ENCODE results near the gene MFF.
"Not testable (repeated sequence)": the region's sequence is repeated elsewhere in the genome, so short reads cannot be mapped to it uniquely, and the experiment has no call there.

Gene MFF

DNA sequence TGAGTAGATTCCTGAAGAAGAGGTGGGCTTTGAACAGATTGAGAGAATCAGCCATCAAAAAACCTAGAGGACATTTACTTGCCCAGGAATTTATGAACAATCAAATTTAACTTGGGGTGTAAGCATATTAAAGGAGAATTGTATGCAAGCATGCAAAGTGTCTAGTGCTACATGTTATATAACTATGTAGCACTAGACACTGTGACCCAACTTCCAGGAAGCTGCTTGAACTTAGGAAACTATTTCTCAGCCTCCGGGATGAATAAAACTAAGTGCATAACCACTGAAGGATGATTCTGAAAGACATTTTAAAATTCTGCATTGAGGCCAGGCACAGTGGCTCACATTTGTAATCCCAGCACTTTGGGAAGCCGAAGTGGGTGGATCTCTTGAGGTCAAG is 12.4 kb downstream of the MFF start:
- no peak for DNase-seq

DNA sequence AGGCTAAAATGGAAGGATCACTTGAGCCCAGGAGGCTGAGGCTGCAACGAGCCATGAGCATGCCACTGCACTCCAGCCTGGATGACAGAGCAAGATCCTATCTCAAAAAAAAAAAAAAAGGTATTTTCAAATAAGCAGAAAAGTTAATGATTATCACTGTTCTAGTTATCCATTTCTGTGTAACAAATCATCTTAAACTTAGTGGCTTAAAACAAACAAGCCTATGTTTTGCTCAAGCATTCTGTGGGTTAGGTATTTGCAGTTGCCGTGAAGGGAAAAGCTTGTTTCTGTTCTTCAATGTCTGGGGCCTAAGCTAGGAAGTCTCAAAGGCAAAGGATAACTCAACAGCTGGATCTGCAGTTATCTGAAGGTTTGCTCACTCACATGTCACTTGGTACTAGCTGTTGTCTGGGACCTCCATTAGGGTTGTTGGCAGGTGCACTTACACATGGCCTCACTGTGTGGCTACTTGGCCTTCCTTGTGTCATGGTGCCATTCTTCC is 14.1 kb downstream of the MFF start:
- DNase-seq, result no peak

DNA sequence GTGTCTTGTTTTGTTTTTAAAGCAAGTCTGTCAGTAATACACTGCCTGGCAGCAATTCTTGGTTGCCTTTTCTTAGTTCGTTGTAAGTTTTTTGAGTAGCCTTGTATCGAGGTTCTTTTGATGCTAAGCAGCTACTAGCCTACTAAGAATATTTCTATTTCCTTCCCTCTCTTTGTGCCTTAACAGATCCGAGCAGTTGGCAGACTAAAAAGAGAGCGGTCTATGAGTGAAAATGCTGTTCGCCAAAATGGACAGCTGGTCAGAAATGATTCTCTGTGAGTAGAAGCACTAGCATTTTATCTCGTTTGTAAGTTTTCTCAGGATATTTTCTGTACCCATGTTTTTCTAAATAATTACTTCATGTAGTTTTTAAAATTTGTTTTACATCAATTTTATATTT is 15.1 kb downstream of the MFF start:
- DNase-seq, result no peak

DNA sequence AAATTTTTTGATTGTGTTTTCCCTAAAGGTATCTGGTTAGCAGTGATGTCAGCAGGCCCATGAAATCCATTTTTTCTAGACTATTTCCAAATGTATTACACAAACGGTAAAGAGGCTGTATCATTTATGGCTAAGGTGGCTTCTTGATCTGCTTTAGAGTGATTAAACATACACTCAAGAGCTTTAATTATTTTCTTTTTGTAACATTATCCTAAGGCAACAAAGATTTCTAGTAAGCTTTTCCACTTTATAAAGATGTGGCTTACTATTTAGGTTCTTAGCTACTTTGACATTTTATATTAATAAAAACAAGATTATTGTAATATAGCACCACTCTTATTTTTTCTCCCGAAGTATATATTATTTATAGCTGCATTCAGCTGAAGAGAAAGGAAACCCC is 16.5 kb downstream of the MFF start:
- no peak for DNase-seq

DNA sequence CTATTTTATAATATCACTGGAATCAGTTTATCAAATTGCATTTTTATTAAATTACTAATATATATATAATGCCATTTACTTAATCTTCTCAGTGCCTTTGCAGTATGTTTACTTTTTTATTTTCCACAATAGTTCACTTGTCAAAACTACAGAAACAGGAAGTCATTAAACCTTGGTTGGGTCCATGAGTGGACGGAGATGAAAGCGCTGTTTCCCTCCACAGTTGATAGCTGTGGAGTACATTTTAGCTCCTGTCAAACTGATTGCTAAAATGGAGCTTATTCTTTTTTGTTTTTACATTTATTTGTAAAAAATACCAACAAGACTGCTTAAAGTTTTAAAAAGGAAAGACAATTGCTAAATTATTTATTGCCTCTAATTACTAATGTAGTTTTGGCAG is 19.2 kb downstream of the MFF start:
- no peak for DNase-seq

DNA sequence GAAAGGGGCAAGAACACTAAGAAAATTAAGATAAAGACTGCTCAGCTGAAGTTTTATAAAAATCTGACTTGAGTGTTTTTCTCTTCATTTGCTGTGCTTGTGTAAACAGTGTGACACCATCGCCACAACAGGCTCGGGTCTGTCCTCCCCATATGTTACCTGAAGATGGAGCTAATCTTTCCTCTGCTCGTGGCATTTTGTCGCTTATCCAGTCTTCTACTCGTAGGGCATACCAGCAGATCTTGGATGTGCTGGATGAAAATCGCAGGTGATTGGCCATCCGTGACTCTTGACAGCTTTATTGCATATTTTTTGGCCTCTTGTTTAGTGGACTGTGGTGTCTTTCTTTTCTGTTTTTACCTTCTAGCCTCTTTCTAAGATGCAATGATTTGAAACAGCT is 22.1 kb downstream of the MFF start:
- no peak for DNase-seq

DNA sequence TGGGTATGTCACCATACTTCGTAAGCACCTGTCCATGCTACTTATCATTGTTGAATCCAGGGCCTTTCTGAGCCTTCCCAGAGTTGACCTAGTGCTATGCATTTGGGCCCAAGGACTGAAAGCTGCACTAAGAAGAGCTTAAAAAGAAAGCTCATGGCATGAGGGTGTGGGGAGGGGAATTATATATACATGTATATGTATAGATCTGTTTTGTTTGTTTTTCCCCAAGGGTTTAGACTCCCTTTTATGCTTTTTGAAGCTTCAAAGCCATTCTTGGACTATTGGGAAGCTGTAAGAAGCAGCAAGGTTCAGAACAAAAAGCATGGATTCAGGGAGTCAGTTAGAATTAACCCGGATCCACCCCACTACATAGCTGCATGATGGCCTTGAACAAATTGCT is 23.3 kb downstream of the MFF start:
- no peak for DNase-seq

DNA sequence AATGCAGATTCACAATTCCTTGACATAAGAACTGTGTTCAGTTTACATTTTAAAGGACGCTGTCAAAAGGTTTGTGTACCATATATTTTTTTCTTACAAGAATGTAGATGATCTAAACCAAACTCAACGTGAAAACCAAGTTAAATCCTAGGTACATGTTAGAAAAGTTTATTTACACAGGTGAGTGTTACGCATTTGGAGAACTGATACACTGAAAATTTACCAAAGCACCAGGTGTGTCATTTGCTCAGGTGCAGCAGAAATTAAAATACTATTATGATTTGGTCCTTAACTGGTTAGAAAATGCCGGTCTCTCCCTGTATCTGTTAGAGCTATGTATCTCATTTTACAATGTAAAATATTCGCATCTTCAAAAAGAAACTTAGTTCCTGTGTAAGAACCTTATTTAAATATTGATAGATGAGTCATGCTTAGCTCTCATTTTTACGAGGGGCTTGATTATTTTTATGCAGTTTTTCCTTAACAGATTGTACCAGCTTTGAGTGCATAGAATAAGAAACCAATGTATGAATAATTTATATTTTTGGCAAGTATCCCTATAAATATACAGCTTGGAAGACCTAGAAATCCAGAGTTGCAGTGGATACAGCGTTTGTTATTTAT is 25.1 kb downstream of the MFF start:
- DNase-seq, result no peak

DNA sequence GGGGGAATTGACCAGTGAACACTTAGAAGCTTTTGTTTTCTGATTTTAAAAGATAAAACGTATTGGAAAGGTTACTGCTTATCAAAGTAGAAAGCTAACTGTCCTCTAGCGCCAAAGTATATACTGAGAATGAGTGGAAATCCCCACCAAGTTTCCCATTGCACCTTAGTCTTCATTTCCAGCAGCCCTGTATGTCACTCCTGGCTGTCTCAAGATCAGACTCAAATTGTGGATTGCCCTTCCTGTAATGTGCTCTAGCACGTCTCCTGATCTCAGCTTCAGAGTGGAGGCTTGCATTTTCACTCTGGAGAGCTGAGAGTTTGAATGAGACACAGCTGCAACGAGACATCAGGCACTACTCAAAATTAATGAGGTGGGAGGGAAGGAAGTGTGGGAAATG is 26.6 kb downstream of the MFF start:
- no peak for DNase-seq

DNA sequence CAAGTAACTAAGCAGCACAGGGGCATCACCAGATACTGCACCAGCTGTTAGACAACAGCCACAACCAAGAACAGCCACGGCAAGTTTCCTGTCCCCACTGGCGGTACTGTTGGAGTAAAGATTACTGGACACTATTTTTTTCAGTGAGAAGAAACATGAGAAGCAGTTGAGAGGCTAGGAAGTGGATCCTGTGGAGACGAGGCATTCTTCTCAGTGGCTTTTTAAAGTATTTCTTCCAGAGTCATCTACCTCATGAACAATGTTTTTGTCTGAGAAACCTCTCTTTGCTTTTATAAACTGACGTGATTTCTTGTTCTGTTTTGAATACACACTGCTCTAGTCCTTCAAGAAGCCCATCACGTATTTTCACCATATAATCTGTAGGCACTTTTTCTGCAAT is 35.3 kb downstream of the MFF start:
- no peak for DNase-seq

DNA sequence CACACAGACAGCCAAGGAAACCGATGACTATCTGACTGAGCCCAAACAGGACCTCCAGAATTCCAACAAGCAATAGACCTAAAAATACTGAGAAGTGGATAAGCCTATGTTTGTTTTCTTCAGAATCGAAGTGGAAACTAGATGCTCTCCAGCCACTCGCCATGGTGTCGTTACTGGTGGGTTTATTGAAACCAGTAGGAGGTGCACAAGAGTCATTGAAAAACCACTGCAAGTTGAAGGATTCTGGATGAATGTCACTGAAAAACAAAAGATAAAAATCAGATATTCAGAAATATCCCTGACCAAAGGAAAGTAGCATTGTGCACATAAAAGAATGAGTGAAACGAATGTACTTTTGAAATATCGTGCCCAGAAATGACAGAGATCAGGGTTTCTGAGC is 38.7 kb downstream of the MFF start:
- peak; percentile 22 to 62 for DNase-seq

DNA sequence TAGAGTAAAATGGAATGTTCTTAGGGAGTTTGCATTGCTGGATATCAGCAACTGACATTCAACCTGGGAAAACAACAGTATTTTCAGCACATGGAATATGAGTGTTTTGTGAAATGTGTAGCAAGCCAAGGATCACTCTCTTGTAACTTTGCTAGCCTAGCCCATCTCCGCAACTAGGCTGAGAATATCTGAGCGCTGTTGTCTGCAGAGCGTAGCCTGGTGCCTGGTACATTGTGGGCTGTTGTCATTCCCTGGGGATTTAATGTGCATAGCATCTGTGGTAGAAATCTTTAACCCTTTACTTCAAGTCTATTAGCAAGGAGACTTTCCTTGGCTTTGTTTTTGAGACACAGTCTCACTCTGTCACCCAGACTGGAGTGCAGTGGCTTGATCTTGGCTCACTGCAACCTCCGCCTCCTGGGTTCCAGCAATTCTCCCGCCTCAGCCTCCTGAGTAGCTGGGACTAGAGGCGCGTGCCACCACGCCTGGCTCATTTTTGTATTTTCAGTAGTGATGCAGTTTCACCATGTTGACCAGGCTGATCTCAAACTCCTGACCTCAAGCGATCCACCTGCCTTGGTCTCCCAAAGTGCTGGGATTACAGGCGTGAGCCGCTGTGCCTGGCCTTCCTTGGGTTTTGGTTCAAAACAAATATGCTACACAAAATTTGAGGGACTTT is 39.7 kb downstream of the MFF start:
- DNase-seq, result not testable (repeated sequence)

DNA sequence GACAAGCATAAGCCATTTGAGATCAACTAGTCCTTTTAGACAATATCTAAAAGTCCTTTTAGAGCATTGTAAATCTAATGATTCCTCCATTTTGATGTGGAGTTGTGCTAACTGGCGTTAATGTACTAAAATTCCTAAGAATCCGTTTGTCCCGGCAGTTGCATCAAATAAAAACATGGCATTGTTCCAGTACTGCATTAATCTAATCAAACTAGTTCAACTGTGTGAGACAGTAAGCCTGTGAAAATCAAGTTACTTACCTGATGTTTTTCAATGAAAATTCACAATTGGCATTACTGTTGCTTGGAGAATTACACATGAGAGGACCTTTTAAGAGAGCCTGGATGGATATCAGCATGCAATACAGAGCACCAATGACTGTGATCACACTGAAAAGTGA is 40.8 kb downstream of the MFF start:
- DNase-seq, result no peak

DNA sequence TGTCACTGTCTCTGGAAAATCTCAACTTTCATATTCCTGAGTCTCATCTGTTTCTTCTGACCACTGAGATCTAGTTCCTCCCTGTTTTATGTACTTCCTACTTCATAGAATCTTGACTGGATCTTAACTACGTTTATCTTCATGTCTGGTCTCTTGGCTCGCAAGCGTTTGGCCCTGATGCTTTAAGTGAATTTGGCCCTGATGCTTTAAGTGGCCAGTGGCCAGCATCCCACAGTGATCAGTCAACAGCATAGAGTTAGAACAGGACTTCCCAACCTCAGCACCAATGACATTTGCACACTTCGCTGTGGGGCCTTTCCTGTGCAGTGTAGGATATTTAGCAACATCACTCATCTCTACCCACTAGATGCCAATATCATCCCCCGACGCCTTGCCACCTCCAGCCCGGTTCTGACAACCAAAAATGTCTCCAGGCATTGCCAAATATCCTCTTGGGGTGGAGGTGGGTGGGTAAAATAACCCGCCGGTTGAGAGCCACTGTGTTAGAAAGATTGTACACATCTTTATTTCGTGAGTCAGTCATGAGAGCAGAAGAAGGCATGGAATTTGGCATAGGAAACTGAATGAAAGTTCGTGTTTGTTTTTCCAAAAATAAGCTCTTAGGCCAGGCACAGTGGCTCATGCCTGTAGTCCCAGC is 41.8 kb downstream of the MFF start:
- DNase-seq, result peak; percentile 35 to 70

DNA sequence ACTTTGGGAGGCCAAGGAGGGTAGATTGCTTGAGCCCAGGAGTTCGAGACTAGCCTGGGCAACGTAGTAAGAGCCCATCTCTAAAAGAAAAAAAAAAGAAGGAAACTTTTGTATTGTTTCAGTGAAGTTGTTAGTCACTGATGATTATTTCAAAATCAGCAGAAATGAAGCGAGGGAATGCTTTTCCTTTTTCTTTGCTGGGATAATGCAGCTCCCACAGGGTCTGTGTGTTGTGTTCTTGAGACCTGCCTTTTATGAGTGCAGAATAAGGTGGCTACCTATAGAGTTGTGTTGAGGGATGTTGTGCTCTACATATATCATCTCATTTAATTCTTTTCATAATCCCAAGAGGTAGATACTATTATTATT is 42.4 kb downstream of the MFF start:
- DNase-seq, result peak in 1 of 2 donors; percentile 8

DNA sequence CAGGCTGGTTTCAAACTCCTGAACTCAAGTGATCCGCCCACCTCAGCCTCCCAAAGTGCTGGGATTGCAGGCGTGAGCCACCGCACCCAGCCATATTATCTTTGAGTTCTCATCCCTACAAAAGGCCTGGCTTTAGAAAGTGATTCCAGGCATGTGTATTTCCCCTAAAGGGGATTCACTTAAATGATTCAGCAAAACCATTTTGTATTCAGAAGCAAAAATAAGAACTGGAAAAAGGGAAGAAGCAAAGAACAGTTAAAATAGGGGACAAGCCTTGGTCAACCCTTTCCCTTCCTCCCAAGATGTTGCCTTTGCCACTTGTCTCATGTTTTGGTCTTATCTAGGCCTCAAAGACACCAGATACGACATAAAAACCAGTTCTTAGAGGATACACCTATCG is 43.5 kb downstream of the MFF start:
- peak; percentile 66 to 77 for DNase-seq

DNA sequence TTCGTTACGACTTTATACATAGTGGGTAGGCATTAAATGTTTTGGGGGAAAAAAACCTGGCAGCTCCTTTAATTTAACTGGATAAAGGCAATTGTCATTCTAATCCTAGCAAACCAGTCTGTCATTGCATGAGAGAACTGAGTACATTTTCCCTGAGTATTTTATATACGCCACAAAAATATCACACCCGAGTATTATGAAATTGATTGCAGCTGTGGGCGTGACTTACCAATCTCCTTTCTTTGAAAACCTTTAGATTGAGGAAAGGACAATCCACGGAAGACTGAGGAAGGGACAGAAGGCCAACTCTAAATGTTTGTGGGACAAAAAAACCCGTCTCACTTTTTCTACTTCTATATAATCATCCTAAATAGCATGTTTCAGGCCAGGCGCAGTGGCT is 45.0 kb downstream of the MFF start:
- peak; percentile 41 to 74 for DNase-seq

DNA sequence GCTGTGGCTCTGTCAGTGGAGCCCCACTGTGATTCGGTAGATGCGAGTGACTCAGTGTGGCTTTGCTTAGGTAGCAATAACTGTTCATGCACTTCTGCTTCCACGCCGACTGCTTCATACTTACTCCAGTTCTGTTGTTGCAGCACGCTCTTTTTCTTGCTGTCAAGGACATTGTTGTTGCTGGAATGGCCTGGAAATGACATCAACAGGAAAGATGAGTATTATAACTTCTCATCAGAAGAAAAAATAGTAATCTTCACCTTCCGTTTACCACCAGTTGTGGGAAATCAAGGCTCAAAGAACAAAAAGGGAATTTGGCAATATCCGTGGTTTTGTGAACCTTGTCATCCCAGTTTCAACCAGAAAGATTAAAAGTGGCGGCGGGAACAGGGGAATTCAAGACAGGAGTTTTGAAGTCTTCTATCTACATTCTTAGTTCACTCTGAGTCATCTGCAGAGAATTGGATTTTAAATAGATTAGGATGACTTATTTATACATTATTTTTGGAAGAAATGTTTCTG is 45.8 kb downstream of the MFF start:
- DNase-seq, result peak; percentile 87 to 92

DNA sequence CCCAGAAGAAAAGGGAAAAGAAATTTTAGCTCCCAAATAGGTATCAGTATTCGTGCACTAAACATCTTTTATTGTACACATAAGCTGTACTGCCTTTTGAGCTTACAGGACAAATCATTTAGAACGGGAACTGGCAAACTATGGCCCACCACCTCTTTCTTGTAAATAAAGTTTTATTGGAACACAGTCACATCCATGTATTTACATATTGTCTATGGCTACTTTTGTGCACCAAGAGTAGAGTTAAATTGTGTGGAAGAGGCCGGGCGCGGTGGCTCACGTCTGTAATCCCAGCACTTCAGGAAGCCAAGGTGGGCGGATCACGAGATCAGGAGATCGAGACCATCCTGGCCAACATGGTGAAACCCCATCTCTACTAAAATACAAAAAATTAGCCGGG is 48.3 kb downstream of the MFF start:
- no peak for DNase-seq

DNA sequence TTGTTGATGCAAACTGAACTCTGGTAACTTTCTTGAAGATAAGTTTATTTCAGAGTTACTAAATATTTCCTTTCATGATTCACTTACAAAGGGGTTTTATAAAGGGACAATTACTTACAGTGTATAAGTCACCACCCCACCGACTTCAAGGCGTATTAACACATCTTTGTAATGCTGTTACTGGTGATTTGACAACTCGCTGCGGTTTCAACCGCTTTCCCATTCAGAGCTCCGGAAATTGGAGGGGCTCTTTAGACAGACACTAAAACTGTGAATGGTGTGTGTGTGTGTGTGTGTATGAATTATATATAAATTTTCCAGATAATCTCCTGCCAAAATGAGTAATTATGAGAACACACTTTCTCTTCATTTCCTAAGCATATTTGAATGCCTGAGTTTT is 49.1 kb downstream of the MFF start:
- DNase-seq, result no peak

DNA sequence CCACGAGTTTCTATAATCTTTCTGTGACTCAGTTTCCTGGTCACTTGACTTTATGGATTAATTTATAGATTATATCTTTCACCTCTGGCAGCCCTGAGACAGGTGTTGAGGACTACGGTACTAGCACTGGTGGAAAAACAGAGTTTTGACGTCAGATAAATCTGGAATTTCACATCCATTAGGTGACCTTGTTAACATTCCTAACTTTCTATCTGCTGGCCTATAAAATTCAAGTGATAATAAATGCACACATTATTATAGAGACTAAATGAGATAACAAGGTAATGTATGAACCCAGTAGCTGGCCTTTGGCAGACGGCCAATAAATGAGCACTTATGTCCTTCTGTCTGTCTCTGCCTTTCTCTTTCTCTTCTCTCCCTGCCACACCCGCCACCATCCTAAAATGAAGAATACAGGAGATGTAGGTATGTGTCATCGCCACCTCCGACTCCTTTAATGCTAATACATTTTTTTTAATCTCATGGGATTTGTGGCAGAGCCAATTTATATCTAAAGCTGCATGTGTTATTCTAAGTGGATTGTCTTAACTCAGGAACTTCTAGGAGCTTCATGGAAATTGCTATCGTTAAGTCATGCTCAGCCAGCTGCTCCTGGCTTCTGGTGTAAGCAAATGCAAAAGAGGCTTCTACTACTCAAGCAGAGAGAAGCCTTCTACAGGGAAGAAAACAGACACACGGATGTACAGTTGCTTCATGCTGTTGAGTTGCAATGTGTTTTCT is 51.8 kb downstream of the MFF start:
- no peak for DNase-seq

DNA sequence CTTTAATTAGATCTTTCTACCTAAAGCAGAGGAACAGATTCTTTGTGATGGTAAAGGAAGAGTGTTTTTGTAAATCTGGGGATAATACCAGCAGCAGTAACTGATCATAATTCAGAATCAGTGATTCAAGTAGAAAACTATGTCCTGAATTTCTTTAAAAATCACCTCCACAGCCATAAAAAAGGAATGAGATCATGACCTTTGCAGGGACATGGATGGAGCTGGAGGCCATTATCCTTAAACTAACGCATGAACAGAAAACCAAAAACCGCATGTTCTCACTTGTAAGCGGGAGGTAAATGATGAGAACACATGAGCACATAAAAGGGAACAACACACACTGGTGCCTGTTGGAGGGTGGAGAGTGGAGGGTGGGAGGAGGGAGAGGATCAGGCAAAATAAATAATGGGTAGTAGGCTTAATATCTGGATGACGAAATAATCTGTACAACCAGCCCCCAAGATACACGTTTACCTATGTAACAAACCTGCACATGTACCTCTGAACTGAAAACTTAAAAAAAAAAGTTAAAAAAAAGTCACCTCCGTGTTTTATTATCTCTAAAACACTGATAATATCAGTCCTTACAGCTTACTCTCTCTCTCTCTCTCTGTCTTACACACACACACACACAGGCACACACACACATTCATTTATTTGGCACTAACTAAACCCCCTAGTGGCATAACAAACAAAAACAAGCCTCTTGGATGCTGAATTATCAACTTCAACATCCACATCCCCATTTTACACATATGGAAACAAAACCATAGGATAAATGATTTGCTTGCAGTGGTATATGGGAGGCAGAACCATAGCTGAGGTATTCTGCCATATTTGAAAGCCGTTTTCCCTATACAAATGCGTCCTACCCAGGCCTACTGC is 52.7 kb downstream of the MFF start:
- no peak for DNase-seq

Data from inflammatory macrophage treated with lipopolysaccharide for 1 hour (primary cell).